B cell (primary cell): ENCODE measurements around the gene GRIN3A.

Experiments used
- CTCF ChIP-seq: fragments of 200-600 bp; IDR thresholded peaks from one replicate; pipeline ENCODE4 v1.8.0; 2022; ENCODE audit warnings: antibody characterized with exemption, mild to moderate bottlenecking
- EZH2 ChIP-seq: IDR thresholded peaks from 2 replicates; pipeline ENCODE4 v1.6.1; 2012; ENCODE audit warnings: borderline replicate concordance, low read depth, mild to moderate bottlenecking, moderate library complexity, low read length; ENCODE audit not compliant: insufficient read depth, poor library complexity, severe bottlenecking

GRCh38 chr9:101702257-101702656, 36.2 kb downstream of the GRIN3A start:
- TF ChIP-seq CTCF (no peak), EZH2 (no peak)
